KMS-11 (cell line): Measurements from ENCODE around the gene RANBP17.

Experiments
- H2AFZ ChIP-seq: fragments of 200-600 bp; sonication (generic); 2 replicates; pipeline ENCODE4 v1.6.1; 2016; ENCODE audit warnings: antibody characterized with exemption, mixed run types, low read depth
- H3K27ac ChIP-seq: fragments of 200-600 bp; sonication (generic); 2 replicates; pipeline ENCODE4 v1.6.1; 2016; ENCODE audit warnings: mild to moderate bottlenecking, mixed run types
- H3K27me3 ChIP-seq: fragments of 200-600 bp; sonication (generic); 2 replicates; pipeline ENCODE4 v1.6.1; 2017; ENCODE audit warnings: mild to moderate bottlenecking, low read depth, mixed run types, moderate library complexity; ENCODE audit not compliant: insufficient read depth
- H3K36me3 ChIP-seq: fragments of 200-600 bp; sonication (generic); 2 replicates; pipeline ENCODE4 v1.6.1; 2017; ENCODE audit warnings: mild to moderate bottlenecking, mixed run types; ENCODE audit not compliant: insufficient read depth
- H3K4me1 ChIP-seq: fragments of 200-600 bp; sonication (generic); 2 replicates; pipeline ENCODE4 v1.6.1; 2016; ENCODE audit warnings: mild to moderate bottlenecking, low read depth, mixed run types; ENCODE audit not compliant: poor library complexity, severe bottlenecking
- H3K4me2 ChIP-seq: fragments of 200-600 bp; sonication (generic); 2 replicates; pipeline ENCODE4 v1.7.0; 2016; ENCODE audit warnings: mild to moderate bottlenecking, mixed run types
- H3K4me3 ChIP-seq: fragments of 200-600 bp; sonication (generic); IDR thresholded peaks from 2 replicates; pipeline ENCODE4 v1.6.1; 2017; ENCODE audit warnings: low read depth, low read length, mixed read lengths; ENCODE audit not compliant: insufficient read depth
- H3K79me2 ChIP-seq: fragments of 200-600 bp; sonication (generic); 2 replicates; pipeline ENCODE4 v1.6.1; 2016; ENCODE audit warnings: low read depth, mixed run types; ENCODE audit not compliant: insufficient read depth
- H3K9ac ChIP-seq: fragments of 200-600 bp; sonication (generic); 2 replicates; pipeline ENCODE4 v1.6.1; 2016; ENCODE audit warnings: mild to moderate bottlenecking, mixed run types
- H4K20me1 ChIP-seq: fragments of 200-600 bp; sonication (generic); 2 replicates; pipeline ENCODE4 v1.6.1; 2016; ENCODE audit warnings: mild to moderate bottlenecking, mixed run types; ENCODE audit not compliant: insufficient read depth
- CTCF ChIP-seq: fragments of 200-600 bp; sonication (generic); conservative IDR thresholded peaks from 2 replicates; pipeline ENCODE4 v1.6.1; 2017; ENCODE audit warnings: low read depth, mild to moderate bottlenecking, antibody characterized with exemption, low read length, moderate library complexity, mixed read lengths

Gene RANBP17

GRCh38 chr5:171092194-171092593 is 230.4 kb downstream of the RANBP17 start:
- no peak for TF ChIP-seq CTCF

GRCh38 chr5:171093598-171093997 is 231.8 kb downstream of the RANBP17 start:
- no peak overlapping the region for H3K4me2 ChIP-seq
- H3K4me3 ChIP-seq: no peak overlapping the region
- H3K79me2 ChIP-seq: no peaks in the 10 kb centered on the region
- H3K36me3 ChIP-seq: no peaks in the 10 kb centered on the region
- H2AFZ ChIP-seq: no peak overlapping the region
- no peaks in the 10 kb centered on the region for H4K20me1 ChIP-seq
- H3K4me1 ChIP-seq: no peaks in the 10 kb centered on the region
- H3K9ac ChIP-seq: no peak overlapping the region
- H3K27ac ChIP-seq: no peak overlapping the region
- TF ChIP-seq CTCF: no peak
- H3K27me3 ChIP-seq: no peaks in the 10 kb centered on the region

More at GRCh38 chr5:171092194-171092593, 230.4 kb downstream of the RANBP17 start:
- no peak overlapping the region for H2AFZ ChIP-seq
- no peaks in the 10 kb centered on the region for H3K4me1 ChIP-seq
- H3K9ac ChIP-seq: no peak overlapping the region
- no peak overlapping the region for H3K4me3 ChIP-seq
- H3K27ac ChIP-seq: no peak overlapping the region
- H4K20me1 ChIP-seq: no peaks in the 10 kb centered on the region
- H3K36me3 ChIP-seq: no peaks in the 10 kb centered on the region
- no peaks in the 10 kb centered on the region for H3K27me3 ChIP-seq
- no peaks in the 10 kb centered on the region for H3K79me2 ChIP-seq
- H3K4me2 ChIP-seq: no peak overlapping the region

- H2AFZ ChIP-seq: no peak overlapping the region
- no peak overlapping the region for H3K27ac ChIP-seq
- TF ChIP-seq CTCF: no peak
- no peaks in the 10 kb centered on the region for H4K20me1 ChIP-seq
- H3K4me2 ChIP-seq: no peak overlapping the region
- no peaks in the 10 kb centered on the region for H3K79me2 ChIP-seq
- H3K9ac ChIP-seq: no peak overlapping the region
- H3K36me3 ChIP-seq: no peaks in the 10 kb centered on the region
- H3K27me3 ChIP-seq: no peaks in the 10 kb centered on the region
- H3K4me1 ChIP-seq: no peaks in the 10 kb centered on the region
- H3K4me3 ChIP-seq: no peak overlapping the region
These were observed 232.5 kb downstream of the RANBP17 start for GRCh38 chr5:171094356-171094755.

- Histone ChIP-seq H3K4me1 (no peaks in the 10 kb centered on the region), H3K27me3 (no peaks in the 10 kb centered on the region), H3K79me2 (no peaks in the 10 kb centered on the region), H2AFZ (no peak overlapping the region), H3K4me2 (no peak overlapping the region), H3K36me3 (no peaks in the 10 kb centered on the region), H3K27ac (no peak overlapping the region), H4K20me1 (no peaks in the 10 kb centered on the region), H3K4me3 (no peak overlapping the region), H3K9ac (no peak overlapping the region)
- TF ChIP-seq CTCF: no peak
These were observed 241.2 kb downstream of the RANBP17 start for GRCh38 chr5:171102877-171103610.
